ENCODE results near the gene KRTAP24-1. TPM values are rescaled to one million over a fixed set of nuclear protein-coding genes. Genes with fewer than 3 reads are reported as not detected.

Gene KRTAP24-1, protein sequence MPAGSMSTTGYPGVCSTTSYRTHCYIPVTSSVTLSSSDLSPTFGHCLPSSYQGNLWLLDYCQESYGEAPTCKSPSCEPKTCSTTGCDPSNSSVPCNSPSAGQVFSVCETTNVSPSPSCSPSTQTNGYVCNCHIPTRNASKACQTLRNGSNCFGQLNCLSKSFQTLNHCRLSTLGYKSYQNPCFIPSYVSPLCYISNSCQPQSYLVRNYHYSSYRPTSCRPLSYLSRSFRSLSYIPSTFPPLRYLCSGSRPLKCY
- not detected for total RNA-seq
- long read RNA-seq: 0 reads

DNA sequence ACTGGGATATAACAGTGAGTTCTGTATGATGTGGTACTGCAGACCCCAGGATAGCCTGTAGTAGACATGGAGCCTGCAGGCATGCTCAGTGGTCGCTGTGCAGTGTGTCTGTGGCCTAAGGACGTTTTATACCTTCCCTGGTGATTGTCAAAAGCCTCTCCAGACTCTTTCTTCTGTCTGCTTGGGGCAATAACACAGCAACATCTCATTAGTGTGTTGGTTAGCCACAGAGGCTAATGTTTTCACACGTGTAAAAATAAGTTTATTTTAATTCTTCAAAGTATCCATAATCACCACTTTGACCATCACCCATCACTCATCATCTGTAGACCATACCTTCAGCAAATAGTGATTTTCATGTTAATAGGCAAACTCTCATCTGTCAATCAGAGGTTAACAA lies at the start of gene KRTAP24-1:
KRTAP24-1 (minus strand) TSS at position 101 of the 400 bp plus-strand sequence; CDS start at position 83, 18 bp downstream.
- no peak for DNase-seq (ENCODE audit: low spot score)

DNA sequence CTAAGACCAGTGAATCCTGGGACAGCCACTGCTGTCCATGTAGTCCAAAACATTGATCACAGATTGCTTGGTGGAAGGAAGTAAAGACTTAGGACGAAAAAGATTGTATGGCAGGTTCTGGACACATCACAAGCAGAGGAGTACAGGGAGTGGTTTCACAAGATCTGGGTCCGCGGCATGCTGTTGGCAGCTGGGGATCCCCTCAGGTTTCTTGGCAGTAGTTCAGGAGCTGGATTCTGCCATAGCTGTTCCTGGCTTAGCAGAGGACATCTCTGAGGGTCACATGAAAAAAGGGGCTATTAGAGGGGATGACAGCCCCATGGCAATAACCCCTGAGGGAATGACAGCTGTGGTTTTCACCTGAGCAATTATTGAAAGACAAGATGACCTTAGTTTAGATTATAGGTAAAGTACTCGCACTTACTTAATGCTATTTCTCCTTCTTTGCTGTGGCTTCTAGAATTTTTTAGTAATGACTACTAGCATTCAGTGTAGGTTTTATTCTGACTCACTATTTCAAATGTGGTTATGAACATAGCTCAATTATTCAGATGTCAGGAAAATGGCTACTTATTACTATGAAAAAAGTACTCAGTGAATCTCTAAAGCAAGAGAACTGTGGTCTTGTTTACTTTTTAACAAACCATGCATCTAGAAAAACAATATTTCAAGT lies 46.6 kb upstream of the KRTAP24-1 start:
- DNase-seq (ENCODE audit: low spot score): no peak

DNA sequence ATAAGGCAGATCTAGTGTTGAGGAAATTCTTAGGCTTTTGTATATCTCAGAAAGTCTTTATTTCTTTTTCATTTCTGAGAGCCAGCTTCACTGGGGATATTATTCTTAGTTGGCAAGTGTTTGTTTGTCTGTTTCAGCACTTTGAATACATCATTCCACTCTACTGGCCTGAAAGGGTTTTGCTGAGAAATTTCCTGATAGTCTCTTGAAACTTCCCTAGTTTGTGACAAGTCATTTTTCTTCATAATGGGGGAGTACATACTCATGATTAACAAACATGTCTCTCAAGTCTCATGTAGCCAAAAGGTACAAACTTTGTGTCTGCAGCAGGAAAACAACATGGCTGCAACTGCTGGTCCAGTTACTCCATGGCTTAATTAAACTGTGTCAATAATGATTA lies 43.6 kb upstream of the KRTAP24-1 start:
- no peak for DNase-seq (ENCODE audit: low spot score)

DNA sequence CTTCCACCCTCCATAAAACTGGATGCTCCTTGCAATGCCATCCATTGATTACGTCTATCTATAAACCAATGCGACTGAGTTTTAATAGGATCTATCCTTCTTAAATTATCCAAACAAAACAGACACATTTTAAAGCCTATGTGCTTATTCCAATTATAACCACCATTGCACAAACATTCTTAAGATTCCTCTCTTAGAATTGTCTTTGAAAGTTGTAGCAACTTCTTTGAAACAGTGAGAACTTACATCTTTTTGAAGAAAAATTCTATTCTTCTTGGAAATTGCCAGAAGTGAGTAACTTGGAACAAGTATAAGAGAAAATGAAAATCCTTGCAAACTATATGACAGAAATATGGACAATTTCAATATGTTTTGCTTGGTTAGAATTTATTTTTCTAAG lies 37.5 kb upstream of the KRTAP24-1 start, which contains the start of gene KRTAP26-1:
KRTAP26-1 (minus strand) TSS at position 101 of the 400 bp plus-strand sequence. CDS start 280 bp downstream, outside the sequence.
- DNase-seq (ENCODE audit: low spot score): no peak

DNA sequence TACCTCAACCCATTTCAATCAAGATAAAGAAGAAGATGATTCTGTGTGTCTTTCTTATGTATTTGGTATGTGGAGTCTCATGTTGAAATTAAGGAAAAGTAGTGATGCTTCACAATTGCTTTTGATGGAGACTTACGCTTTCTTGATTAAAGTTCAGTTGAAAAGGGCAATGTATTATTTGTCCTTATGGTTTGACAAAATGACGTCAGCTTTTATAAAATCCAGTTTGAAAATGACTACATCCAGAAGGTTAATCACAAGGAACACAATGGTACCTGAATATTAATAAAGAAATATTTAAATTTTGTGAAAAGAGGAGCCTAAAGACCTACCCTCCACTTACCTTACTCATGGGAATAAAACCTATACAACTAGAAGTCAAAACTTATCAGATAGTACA lies 33.0 kb upstream of the KRTAP24-1 start:
- DNase-seq (ENCODE audit: low spot score): no peak

DNA sequence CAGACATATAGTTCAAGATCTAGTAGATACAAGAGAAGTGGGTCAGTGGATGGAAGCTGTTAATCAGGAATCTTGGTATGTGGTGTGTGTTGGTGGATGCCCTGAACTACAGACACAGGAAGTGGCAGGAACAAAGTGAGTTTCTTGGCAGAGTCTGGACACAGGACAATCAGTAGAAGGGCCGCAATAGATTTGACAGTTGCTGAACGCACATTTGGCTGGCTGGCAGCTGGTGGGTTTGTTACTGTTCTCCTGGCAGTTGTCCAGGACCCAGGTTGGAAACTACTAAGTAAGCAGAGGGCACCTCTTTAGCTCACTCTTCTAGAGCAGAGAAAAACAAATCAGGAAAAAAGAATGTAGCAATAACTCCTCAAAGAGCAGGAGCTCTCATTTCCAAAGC lies 24.1 kb upstream of the KRTAP24-1 start:
- no peak for DNase-seq (ENCODE audit: low spot score)

DNA sequence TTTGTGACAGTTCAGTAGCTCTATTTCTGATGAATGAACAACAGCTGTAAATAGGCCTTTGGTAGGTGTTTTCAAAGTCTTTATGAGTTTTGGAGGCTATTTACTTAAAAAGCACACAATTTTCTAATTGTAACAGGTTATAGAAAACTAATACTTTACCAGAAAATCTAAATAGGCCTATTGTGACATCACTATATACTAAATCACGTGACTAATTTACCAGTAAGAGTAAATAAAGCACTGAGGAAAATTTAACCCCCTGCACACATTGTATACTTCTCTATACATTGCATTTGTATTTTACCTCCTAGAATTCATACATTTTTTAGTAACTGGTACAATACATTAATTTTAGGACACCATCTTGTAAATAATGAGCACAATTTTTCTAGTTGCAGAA lies 22.4 kb upstream of the KRTAP24-1 start:
- DNase-seq (ENCODE audit: low spot score): no peak

DNA sequence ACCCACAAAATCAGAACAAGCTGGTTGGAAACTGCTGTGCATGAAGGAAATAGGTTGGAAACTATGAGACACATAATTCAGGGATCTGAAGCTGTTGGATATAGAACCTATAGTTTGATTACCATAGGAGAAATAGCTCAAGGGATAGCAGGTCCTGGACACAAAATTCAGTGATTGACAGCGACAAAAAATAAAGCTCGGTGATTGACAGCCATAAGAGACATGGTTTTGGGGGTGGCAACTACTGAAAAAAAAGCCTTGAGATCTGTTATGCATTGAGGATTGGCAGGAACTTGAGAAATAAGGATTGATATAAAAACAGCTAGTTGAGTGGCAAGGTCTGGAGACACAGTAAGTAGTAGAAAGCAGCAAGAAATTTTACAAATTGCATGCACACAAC lies 6.5 kb upstream of the KRTAP24-1 start, which contains the start of gene KRTAP25-1:
KRTAP25-1 (minus strand) TSS at position 300 of the 400 bp plus-strand sequence; CDS start at position 276, 24 bp downstream.
- no peak for DNase-seq (ENCODE audit: low spot score)

DNA sequence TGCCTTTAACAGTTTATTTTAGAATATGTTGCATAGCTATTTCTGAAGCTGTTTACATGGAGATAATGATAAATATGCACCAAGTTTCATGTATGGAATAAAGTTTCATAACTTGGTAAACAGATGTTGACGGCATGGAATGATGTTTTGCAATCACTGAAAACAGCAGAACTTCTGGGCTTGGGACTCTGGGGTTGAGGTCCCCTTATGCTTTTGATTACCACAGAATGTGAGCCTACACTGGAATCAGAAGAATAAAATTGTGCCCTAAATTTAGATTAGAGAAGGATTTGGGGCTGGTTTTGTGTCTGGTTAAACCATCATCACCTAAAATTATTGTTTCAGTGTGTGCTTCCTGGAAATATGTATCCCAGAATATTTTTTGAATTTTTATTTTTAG lies 11.1 kb downstream of the KRTAP24-1 start:
- no peak for DNase-seq (ENCODE audit: low spot score)

DNA sequence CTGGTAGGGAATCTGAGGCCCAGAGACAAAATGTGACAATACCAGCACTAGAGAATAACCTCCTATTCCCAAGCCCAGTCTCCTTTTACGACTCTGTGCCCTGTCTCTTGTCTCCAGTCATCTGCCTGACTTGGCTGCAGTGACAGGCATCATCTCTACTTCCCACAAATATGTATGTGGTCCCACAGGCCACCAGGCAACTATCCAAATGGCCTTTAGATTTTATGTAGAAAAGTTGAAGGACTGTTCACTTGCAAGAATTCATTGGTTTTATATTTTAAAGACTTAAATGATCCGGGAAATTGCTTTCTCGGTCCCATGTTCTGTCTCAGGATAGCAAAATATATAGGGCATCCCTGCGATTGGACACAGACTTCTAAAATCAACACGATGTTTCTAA lies 11.6 kb downstream of the KRTAP24-1 start:
- no peak for DNase-seq (ENCODE audit: low spot score)

DNA sequence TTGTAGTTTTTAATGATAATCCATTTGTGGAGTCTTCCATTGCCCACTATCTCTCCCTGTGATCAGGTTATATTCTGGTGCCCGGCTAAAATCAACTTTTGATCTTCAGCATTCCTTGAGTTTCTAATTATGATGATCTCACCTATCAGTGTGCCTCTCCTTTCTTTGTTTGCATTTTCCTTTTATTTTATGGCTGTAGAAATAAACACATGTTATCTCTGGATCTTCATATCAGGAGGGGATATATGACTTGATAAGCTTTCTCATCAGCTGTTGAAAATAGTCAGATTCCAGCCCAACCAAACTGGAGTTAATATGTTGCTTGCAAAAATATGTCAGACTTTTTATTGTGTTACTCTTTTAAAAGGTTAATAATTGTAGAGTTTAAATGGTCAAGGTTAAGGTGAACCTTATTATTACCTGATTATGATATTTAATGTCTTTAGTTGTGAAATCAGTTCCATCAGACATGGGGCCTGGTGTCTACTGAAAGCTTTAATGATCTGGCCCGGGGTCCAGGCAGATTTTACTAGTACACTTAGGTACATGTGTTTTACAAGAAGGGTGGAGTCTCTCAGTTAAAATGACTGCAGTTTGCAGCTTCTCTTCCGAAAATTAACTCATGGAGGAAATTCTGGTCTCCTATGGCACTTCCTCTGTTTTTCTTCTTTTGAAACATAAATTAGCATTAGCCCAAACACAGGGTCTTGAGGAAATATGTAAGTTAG lies 12.8 kb downstream of the KRTAP24-1 start:
- DNase-seq (ENCODE audit: low spot score): no peak

DNA sequence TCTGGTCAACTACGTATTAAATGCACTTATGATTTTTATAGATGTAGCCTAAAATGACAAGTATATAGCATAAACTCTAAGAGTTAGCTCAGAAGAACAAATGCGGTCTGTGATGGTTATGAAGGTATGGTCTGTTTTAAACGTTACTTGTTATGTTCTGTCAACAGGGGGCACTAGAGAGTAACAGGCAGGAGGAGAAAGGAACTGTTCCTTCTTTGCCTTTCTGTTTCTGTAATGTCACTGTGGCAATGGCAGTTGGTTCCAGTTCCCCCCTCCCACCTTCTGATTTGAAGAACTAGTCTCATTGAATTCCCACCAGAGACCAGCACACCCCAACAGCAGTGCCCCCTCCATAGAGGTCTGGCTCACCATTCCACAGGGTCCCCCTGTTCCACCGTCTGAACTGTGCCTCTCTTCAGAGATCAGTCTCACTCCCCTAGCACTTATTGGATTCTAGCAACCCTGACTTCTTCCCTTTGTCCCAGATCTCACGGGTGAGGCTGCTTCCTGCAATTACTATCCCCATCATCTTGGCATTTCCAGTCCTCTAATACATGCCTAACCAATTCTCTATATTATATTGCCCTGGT lies 14.0 kb downstream of the KRTAP24-1 start:
- DNase-seq (ENCODE audit: low spot score): no peak

DNA sequence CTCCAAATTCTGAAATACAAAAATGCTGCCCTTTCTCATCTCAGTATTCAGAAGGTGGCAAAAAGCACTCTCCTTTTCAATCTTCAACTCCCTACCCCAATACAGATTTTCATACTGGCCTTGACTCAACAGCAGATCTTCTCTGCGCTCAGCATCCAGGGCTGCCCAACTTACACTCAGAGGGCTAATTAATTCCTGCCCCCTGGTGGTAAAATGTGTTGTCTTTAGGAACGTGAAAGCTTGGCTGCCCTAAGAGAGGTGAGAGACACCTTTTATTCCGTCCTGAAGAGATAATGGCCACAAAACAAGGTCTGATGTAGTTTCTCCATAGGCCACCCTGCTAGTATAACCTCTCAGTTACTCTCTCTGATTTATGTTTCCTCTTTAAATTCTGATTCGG lies 25.0 kb downstream of the KRTAP24-1 start:
- no peak for DNase-seq (ENCODE audit: low spot score)

DNA sequence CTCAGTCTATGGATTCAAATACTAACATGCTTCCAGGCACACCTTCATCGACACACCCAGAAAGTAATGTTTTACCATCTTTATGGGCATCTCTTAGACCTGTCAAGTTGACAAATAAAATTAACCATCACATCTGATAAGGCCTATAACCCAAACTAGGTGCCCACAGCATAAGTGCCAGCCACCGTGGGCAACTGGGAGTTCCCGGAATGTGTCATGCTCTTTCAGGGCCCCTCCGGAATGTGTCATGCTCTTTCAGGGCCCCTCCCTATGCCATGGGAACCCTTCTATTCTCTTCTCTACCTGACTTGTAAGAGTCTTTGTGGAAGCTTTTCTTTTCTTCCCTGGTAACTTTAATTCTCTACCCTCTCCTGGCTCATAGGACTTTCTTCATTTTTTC lies 26.6 kb downstream of the KRTAP24-1 start:
- DNase-seq (ENCODE audit: low spot score): no peak

DNA sequence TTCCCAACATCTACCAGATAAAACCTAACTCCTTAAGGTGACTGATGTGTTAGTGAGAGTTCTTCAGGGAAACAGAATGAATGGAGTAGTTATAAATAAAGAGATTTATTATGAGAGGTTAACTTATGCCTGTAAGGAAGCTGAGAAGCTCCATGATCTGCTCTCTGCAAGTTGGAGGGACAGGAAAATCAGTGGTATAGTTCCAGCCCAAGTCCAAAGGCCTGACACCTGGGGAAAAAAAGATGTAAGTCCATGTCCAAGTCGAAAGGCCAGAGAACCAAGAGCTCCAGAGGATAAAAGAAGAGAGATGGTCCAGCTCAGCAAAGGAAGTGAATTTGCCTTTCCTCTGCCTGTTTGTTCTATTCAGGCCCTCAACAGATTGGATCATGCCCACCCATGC lies 27.1 kb downstream of the KRTAP24-1 start:
- DNase-seq (ENCODE audit: low spot score): no peak

DNA sequence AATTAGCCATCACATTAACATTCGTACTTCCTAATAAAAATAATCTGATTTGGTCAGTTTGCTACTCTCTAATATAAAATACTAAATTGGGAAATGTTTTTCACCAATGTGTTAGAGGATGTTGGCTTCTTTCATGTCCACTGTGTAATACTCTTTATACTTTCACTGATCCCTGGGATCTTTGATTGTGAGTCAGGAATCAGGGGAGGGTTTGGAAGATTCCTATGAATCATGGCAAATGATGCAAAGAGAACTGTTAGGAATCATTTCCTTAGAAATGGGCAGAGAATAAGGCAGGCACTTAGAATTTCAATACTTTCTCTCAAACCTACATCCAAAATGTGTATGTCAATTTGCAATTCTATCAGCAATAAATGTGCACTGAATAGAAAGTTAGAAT lies 31.0 kb downstream of the KRTAP24-1 start:
- DNase-seq (ENCODE audit: low spot score): no peak

DNA sequence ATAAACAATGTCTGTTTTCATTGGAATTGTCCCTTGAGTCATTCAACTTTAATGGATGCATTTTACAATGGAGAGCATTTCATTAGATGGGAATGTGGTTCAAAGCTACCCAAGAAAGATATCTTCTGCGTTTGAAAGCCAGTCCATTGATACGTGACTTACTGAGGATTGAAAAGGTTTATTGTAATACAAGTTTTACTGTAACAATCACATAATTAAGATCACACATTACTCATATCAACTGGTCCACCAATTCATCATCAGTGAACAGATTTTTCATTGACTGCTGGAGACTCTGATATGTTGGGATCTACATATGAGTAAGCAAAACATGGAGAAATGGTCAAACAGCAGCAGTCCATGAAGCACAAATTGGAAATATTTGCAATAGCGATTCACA lies 32.8 kb downstream of the KRTAP24-1 start:
- DNase-seq (ENCODE audit: low spot score): no peak

DNA sequence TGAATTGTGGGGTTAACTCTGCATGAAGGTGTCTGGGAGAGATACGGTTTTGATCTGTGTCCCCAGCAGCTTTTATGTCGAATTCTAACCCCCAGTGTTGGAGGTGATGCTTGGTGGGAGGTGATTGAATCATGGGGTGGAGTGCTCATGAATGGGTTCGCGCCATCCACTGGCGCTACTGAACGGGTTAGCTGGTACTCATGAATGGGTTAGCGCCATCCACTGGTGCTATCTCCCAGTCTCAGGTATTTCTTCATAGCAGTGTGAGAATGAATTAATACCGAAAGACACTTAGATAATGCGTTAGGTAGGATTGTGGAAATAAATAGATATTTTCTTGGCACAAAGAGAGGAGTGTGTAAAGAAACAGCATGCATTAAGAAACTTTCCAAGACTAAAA lies 33.9 kb downstream of the KRTAP24-1 start:
- no peak for DNase-seq (ENCODE audit: low spot score)

DNA sequence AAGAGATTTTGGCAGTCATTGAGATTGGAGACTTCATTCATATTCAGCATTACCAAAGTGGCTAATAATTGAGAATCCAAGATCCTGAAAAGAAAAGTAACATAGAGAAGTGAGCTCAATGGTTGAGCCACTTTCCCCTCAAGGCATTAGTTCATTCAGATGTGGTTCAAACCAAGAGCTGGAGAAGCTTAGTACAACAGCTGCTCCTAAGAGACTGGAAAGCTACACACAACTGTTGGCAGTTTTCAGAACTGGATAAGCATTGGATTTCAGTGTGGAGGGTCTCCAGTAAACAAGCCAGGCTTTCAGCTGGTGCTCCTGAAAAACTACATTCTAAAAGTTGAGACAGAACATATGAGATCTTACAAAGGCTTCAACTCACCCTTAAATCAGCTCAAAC lies 37.7 kb downstream of the KRTAP24-1 start:
- no peak for DNase-seq (ENCODE audit: low spot score)

DNA sequence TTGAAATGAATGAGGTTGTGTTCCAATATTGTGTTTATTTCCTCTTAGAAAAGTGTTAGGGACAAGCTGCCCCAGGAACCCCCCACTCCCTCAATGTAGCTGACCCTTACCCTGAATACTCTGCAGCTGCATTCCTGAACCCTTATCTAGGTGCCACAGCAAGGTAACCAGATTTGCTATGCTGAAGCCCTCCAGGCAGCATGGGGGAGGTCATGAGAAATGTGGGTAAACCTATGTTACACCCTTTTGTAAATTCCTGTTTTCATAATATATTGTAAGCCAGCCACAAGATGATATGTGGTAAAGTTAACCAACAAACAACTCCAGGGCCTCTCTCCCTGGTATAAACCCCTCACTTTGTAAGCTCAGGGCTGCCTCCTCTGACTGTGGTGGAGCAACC lies 39.1 kb downstream of the KRTAP24-1 start:
- no peak for DNase-seq (ENCODE audit: low spot score)

DNA sequence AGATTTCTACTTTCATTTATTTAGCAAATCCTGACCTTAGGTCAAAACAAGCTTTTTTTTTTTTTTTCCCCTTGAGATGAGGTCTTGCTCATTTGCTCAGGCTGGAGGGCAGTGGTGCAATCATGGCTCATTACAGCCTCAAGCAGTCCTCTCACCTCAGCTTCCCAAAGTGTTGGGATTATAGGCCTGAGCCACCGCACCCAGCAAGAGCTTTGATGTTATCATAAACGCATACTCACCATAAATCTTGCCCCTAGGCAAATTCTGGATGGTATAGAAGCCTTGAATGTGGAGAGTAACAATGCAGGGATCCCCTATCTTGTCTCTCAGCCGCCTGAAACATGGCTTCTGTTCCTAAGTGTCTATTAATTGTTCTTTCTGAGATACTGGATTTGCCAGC lies 42.1 kb downstream of the KRTAP24-1 start:
- no peak for DNase-seq (ENCODE audit: low spot score)

DNA sequence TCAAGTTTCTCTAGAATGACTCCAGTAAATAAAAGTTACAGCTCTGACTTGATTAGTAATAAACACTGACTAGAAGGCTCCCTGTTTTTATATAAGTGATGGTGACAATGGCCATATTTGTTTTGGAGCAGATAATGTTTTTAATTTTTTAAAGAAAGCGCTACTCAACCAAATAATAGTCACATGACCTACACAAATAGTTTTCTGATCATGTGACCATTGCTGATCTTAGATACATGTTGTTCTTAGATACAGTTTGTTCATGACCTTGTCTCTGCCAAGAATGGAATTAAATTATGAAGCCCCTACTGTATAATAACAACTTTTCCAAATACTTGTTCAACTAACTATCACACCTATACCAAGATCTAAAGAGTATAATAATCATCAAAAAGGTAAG lies 44.6 kb downstream of the KRTAP24-1 start:
- DNase-seq (ENCODE audit: low spot score): no peak

Data from mesenteric fat pad (tissue), 1 donor.